ENCODE data around the gene SFRP5.

Gene SFRP5

DNA sequence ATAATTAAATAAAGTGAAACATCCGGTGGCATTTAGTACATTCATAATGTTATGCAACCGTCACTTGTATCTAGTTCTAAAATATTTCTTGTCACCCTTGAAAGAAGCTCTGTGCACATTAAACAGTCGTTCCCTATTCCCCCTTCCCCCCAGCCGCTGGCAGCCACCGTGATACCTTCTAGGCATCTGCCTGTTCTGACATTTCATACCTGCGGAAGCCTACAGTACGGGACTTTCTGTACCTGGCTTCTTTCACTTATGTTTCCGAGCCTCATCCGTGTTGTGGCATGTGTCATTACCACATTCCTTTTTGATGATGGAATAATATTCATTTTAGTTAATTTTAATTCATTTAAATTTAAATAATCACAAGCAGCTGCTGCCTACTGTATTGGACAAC lies 13.9 kb upstream of the SFRP5 start:
- DNase-seq (ENCODE audit: low read depth) = no peak

DNA sequence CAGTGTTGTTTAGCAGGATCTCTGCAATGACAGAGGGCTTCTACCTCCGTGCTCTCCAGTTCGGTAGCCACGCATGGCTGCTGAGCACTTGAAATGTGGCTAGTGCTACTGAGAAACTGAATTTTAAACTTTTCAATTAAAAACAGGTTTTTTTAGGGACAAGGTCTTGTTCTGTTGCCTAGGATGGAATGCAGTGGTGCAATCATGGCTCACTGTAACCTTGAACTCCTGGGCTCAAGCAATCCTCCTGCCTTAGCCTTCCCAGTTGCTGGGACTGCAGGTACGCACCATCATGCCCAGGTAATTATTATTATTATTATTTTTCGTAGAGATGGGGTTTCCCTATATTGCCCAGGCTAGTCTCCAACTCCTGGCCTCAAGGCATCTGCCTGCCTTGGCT lies 13.4 kb upstream of the SFRP5 start:
- no peak for DNase-seq (ENCODE audit: low read depth)

DNA sequence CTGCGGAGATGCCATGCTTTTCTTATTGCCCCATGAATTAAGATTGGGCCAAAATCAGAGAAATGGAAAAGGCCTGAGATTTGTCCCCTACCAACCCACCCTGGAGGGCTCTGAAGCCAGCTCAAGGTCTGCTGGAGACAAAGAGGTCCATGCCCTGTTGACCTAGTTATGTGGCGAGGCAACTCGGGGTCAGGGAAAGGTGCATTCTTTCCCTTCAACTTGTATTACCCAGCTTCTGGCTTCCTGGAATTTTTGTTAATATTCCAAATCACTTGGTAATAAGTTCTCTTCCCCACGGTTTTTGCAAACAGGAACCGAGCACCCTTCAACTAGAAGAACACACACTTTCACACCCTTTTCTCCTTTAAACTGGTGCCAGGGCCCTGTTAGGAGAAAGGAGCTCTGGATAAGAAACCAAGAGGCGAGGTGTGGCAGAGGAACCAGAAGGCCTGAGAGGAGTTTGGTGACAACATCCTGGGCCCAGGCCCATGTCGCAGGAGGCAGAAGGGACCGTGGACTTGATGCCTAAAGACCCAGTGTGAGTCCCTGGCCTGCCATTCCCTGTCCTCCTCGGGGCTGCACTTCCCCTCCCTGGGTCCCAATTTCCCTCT lies 12.5 kb upstream of the SFRP5 start:
- DNase-seq (ENCODE audit: low read depth) = no peak

DNA sequence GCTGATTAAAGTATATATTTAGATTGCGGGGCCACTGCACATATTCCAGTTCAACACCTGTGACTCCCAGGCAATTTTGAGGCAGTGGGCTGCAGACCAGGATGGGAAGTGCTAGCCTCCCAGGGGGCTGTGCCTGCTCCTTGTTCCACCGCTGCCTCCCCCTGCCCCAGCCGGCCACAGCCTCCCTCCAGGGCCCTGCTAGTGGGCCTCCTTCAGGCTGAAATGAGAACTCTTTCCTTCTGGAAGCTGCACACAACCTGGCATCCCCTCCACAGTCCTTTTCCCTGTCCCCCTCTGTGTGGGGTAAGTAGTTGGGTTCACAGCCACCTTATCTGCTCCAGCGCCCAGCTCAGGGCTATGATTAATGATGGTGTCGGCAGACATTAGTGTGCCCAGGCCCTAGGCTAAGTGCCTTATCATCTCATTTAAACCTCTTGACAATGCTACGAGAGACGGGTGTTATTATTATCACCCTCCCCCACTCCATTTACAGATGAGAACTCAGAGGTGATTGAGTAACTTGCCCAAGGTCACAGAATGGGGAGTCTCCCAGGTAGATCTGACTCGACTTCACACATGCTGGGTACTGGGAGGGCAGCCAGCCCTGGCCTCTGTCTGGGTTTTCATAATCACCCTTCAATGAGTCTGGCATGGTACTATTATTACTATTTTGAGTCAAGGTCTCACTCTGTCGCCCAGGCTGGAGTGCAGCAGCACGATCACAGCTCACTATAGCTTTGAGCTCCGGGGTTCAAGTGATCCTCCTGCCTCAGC lies 10.8 kb upstream of the SFRP5 start:
- DNase-seq (ENCODE audit: low read depth) = no peak

DNA sequence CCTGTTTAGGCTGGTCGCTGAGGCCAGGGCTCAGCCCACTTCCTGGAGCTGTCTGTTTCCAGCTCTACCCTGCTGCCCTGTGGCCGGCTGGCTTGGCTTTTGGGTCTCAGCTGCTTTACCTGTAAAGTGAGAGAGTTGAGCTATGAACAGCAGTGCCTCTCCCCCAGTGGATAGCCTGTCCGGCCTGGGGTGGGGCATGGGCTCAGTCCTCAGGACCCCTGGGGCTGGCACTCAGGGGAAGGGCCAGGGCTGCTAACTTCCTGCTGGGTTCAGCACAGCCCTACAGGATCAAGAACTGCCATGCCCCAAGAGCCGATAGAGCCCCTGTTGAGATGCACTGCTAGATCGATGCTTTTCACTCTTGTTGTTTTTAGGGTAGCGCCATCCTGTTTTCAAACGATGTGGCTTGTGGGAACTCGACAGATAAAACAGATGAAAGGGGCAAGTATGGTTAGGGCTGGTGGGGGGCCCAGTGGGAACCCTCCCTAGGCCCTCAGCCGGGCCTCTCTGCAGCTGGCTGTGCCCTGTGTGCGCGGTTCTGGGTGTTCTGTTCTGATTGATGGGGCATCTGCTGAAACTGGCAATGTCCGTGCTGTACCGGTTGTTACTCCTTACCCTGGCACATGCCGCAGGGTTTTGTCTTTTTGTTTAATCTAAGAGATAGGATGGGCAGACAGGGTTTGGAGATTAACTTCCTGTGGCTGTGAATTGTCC lies 10.0 kb upstream of the SFRP5 start:
- DNase-seq (ENCODE audit: low read depth) = no peak

DNA sequence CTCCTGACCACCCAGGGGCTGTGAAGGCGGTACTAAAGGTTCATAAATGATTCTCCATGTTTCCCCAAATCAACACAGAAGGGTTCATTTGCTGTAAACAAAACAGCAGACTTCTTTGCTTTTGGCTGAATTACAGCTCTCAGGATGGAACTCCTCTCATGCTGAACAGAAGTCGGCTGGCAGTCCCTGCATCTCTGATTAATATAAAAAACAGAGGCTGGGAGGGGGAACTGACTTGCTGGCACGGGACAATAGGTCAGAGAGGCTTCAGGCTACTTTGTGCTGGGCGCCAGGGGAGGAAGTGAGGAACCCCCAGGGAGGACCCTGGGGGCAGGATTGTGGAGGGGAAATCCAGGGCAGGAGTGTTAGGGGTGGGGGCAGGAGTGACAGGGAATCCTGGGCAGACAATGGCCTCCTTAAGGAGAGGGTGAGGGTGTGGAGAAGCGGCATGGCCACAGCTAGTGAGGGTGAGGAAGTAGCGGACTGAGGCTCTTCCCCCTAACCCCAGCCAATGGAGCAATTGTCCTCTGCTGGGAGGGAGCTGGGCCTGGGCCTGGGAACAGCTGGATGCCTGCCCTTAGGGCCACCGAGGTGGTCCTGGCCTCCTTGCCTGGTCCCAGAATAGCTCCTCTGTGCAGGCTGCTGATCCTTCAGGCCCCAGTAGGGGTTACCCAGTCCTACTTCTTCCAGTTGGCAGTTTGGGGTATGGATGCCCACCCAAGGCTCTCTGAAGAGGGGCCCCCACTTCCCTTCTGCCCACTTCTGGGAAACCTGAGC lies 9.2 kb upstream of the SFRP5 start:
- no peak for DNase-seq (ENCODE audit: low read depth)

DNA sequence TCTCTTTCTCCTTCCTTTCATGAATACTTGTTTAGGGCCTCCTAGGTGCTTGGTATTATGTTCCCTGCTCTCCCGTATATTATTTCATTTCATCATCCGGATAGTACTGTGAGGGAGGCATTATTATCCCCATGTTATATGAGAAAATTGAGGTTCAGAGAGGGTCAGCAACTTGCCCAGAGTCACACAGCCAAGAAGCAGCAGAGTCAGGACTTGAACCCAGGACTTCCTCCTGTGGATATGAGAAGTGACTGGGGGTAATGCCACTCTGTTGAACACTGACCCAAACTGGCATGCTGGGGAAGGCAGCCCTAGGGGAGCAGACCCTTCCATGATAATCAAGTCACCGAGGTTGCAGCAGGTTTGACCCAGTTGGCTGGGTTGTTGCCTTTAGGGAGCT lies 8.2 kb upstream of the SFRP5 start:
- DNase-seq (ENCODE audit: low read depth) = no peak

DNA sequence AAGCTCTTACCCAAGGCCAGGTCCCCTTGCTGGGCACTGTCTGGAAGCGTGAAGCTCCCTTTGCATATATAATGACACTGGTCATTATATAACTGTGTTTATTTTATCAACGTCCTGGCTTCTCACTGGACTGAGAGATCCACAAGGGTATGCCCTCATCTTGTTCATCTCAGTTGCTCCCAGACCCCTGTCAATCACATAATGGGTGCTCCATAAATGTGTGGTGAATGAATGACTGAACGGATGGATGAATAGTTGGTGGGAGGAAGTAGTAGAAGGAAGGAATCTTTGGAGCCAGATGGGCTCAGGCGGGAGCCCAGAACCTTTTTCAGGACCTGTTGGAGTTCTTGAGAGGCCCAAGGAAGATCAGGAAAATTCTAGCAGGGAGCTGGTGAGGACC lies 7.7 kb upstream of the SFRP5 start:
- DNase-seq (ENCODE audit: low read depth) = no peak

DNA sequence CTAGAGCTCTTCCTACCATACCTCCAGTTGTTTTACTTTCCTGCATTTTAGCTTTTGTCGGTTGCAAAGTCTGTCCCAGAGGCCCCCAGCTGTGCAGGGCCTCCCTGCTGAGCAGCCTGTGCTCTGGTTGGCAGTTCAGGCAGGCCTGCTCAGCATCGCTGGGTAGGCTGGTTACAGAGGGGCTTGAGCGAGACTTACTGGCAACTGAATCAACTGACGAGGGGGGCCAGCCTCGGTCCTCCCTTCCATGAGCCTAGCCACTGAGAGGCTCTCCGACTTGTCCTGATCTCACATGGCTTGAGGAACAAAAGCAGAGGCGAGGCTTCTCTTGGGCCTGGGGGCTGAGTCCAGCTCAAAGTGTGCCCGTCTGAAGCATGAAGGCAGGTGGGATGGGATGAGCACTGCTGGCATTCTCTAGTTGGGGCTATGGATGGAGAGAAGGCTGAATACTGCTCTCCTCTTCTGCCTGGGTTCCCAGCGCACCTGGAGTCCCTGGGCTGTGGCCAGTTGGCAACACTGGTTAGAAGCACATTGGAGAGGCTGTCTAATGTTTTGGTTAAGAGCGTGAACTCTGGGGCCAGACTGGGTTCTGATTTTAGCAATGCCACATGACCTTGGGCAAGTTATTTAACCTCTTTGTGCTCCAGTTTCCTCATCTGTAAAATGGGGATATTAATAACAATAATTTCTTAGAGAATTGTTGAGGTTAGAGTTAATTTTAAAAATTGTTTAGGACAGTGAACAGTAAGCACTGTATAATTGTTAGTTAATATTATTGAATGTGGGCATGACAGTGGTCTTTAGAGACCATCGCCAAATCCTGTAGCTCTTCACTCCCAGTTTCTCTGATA lies 6.9 kb upstream of the SFRP5 start:
- DNase-seq (ENCODE audit: low read depth) = no peak

DNA sequence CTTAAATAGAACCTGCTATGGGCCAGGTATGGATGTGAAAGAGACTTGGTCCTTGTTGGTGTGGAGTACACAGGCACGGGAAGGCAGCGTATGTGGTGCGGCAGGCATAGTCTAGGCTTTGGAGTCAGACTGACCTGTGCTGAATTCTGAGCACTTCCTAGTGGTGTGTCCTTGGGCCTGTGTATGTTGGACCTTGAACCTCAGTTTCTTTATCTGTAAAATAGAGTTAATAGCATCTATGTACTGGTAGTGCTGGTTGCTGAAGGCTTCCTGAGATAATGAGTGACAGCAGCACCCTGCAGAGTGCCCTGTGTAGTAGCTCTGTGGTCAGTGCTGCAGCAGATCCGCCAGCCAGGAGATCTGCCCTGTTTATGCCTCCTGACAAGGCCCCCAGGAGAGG lies 5.3 kb upstream of the SFRP5 start:
- DNase-seq (ENCODE audit: low read depth) = no peak

DNA sequence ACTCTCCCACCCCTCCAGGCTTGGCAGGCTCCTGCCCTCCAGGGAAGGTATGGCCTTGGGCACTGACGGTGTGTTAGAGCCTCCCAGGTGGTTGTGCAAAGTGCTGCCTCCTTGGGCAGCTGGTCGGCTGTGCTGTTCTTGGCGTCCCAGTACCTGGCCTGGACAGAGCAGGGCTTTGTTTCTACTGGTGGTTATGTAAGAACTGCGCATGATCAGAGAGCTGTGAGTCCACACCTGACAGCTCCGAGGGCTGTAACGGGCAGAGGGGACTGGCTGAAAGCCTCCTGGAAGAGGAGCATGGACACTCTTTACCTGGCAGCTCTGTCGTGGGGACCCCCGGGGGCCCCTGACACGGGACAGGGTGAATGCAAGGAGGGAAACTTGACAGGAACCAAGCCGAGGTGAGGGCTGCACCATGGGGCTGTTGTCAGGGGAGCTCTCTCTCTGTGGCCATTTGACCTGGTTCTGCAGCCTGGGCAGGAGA lies 3.1 kb upstream of the SFRP5 start:
- DNase-seq (ENCODE audit: low read depth) = no peak

DNA sequence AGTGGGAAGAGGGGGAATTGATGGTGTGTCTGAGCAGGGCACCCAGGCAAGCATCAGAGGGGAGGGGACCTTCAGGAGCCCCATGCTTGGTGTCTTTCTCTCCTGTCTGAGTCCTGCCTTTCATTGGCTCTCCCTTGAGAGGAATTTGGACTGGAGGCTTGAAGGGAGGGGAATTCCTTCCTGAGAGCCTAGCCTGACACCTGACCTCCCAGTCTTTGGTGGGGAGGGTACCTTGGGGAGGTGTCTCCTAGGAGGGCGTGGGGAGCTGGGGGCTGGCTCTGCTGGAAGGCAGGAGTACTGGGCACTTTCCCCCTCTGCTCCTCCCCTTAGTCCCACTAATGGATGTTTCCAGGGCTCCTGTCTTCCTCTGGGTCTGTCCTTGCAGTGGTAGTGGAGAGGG lies 1.3 kb upstream of the SFRP5 start:
- DNase-seq (ENCODE audit: low read depth) = no peak

DNA sequence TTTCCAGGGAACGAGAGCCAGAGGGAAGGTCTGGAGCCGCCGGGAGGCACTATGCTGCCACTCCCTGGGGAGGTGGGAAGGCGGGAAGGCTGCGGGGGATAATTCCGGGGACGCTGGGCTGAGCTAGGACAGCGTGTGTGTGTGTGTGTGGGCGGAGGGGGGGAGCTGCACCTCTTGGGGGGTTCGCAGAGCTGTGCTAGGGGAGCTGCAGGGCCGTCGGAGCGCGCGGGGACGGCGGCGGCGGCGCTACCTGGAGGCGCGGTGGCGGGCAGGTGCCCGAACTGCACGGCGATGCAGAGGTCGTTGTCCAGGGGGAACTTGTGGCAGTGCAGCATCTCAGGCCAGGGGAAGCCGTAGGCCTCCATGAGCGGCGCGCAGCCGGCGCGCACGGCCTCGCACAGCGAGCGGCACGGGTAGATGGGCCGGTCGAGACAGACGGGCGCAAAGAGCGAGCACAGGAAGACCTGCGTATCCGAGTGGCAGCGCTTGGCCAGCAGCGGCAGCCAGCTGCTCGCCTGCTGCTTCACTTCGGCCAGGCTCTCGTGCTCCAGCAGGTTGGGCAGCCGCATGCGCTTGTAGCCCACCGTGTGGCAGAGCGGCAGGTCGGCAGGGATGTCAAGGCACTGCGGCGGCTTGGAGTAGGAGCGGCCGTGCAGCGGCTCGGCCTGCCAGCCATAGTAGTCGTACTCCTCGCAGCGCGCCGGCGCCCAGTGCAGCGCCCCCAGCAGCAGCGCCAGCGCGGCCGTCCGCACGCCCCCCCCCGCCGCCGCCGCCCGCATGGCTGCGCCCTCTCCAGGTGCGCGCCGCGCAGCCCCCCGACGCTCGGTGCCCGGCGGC lies 526 bp downstream of the SFRP5 start:
- DNase-seq (ENCODE audit: low read depth) = peak; percentile 20

DNA sequence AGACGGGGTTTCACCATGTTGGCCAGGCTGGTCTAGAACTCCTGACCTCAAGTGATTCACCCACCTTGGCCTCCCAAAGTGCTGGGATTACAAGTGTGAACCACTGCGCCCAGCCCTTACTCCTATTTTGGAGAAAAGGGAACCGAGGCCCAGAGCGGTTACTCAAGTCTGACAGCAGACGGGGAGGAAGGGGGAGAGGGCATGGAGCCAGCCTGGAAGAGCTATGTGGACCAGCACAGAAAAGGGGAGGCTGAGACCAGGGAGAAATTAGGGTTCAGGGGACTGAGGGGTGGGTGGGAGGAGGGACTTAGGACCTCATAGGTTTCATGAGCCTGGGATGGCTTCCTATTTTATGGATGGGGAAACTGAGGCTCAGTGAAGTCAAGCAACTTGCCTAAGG lies 1.5 kb downstream of the SFRP5 start:
- DNase-seq (ENCODE audit: low read depth) = no peak

DNA sequence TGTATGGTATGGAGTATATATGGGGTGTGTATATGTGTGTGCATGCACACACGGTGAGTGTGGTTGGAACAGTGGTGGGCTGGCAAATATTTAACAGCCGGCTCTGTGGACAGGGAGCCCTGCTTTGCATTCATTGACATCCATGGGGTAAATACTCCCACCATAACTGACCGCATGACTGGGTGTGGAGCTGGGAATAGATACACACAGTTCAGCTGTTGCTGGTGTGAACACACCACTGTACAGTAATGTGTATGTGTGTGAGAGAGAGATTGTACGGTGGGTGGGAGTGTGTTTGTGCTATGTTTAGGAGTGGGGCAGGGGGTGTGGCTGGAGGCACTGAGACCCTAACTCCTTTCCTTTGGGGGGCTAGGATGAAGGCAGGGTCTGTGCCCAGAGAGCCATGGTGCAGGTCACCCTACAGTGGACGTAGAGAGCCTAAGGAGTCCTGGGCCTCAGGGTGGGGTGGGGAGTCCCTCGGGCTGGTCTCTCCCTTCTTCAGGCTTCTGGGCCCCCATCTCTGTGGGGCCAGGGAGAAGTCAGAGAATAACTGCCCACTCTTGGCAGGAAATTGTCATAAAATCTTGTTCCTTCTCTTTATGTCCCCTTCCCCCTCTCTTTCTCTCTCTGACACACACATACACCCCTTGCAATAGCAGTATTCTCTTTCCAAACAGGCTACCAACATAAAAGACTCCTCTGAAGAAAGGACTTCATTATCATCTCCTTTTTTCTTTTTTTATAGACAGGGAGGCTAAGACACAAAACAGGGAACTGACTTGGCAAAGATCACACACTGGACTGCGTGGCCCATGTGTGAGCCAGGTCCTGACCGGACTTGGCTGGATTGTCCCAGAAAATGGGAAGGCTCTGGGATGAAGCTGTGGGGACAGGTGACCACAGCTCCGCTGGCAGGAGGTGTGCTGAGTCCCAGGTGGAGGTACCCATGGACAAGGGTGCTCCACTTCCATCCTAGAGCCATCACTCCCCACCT lies 3.2 kb downstream of the SFRP5 start:
- DNase-seq (ENCODE audit: low read depth) = no peak

DNA sequence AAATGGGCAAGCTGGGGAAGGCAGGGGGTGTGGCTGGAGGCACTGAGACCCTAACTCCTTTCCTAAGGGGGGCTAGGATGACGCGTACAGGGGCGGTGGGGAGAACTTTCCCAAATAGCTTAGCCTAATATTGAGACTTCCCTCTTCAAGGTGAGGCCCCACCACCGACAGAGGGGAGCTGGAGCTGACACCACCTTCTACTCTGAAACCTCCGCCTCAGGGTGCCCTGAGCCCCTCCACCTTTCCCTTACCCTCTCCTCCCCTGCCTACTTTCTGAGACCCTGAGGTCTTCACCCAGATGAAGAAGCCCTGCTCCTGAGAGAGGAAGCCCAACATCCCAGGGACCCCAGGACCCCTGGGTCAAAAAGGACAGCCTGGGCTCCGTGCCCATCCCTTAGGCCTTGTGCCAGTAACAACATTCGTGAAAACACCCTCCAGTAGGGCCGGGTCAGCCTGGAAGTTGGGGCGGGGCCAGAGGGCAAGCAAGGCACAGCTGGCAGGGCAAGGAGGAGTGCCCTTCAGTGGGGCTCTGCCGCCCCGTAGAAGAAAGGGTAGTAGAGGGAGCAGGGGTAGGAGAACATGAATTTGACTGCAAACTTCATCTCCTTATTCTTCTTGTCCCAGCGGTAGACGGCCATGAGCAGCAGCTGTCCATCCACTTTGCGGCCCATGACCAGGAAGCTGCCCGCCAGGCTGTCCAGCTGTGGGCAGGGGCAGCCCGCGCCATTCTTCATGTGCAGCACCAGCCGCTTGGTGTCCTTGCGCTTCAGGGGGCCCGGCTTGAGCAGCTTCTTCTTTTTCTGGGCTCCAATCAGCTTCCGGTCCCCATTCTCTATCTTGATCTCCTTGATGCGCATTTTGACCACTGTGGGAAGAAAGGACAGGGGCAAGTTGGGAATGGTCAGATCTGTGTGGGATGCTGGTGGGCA lies 4.5 kb downstream of the SFRP5 start:
- DNase-seq (ENCODE audit: low read depth) = no peak

DNA sequence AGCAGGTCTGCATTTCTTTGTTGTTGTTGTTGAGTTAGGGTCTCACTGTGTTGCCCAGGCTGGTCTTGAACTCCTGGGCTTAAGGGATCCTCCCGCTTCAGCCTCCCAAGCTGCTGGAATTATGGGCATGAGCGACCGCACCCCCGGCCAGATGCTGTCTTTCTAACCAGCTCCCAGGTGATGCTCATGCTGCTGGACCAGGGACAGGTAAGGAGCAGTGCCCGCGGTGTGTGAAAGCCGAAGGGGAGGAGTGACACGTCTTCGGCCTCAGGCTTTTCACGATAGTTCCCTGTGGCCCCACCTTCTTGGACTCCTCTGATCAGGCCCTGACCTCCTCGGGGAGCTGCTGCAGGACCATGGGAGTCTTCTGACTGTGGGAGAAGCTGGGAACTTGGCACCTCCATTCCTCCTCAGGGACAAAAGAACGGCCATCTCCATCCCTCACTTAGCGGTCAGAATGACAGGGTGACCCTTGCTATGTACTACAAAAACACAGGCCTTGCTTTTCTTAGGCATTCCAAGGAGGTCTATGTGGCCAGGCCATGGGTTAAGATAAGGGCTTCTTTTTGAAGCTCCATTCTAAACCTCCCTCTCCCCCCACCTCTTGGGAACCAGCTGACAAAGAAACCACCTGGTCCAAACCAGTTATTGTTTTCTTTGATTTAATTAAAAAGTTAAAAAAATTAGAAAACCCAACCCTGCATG lies 5.5 kb downstream of the SFRP5 start:
- no peak for DNase-seq (ENCODE audit: low read depth)

DNA sequence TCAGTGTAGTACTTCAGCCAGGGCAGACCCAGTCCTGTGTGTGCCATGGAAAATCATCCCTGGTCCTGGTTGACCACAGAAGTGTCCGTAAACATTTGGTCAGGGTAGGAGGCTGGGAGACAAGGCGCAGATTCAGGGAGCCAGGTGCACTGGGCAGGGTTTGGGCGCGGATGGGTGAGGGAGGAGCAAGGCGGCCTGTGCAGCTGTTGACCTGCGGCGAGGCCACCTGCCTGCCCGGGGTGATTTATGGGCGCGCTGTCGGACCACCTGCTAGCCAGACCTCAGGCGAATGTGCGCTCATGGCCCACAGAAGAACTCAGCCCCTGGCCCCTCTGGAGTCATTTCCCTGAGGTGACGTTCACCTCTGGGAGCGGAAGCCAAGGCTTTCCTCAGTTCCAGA lies 6.6 kb downstream of the SFRP5 start:
- DNase-seq (ENCODE audit: low read depth) = no peak

Measured in EH (cell line).